HCT116 (cell line): ENCODE measurements around the gene RBCK1.

Experiments
- CTCF ChIP-seq, 3 experiments: fragments of 200-600 bp in 1 of 3; sonication (generic) in 1 of 3; IDR thresholded peaks in 2 of 3; conservative IDR thresholded peaks in 1 of 3; 2 replicates each; pipeline ENCODE4 v1.5.1; 2012 to 2017; ENCODE audit warnings: low read depth in 2 of 3, low read length in 2 of 3, antibody characterized with exemption in 1 of 3, borderline replicate concordance in 1 of 3, control low read depth in 1 of 3, mild to moderate bottlenecking in 1 of 3, mixed read lengths in 1 of 3, mixed run types in 1 of 3, moderate library complexity in 1 of 3; ENCODE audit not compliant: insufficient read depth in 1 of 3
- EZH2 ChIP-seq: fragments of 200-600 bp; sonication (generic); IDR thresholded peaks from 2 replicates; pipeline ENCODE4 v1.6.1; 2017; ENCODE audit warnings: antibody characterized with exemption, mixed run types
- POLR2A ChIP-seq: IDR thresholded peaks from 2 replicates; pipeline ENCODE4 v1.7.0; 2011; ENCODE audit warnings: borderline replicate concordance; ENCODE audit not compliant: insufficient read depth, insufficient read length; ENCODE audit errors: extremely low read depth
- REST ChIP-seq: IDR thresholded peaks from 2 replicates; pipeline ENCODE4 v1.6.1; 2012; ENCODE audit warnings: low read depth
- SIN3A ChIP-seq: IDR thresholded peaks from 2 replicates; pipeline ENCODE4 v1.6.1; 2012; ENCODE audit warnings: low read depth
- SP1 ChIP-seq: IDR thresholded peaks from 2 replicates; pipeline ENCODE4 v1.6.1; 2012; ENCODE audit warnings: low read depth
- SRF ChIP-seq: IDR thresholded peaks from 2 replicates; pipeline ENCODE4 v1.6.1; 2012; ENCODE audit warnings: low read depth

DNA sequence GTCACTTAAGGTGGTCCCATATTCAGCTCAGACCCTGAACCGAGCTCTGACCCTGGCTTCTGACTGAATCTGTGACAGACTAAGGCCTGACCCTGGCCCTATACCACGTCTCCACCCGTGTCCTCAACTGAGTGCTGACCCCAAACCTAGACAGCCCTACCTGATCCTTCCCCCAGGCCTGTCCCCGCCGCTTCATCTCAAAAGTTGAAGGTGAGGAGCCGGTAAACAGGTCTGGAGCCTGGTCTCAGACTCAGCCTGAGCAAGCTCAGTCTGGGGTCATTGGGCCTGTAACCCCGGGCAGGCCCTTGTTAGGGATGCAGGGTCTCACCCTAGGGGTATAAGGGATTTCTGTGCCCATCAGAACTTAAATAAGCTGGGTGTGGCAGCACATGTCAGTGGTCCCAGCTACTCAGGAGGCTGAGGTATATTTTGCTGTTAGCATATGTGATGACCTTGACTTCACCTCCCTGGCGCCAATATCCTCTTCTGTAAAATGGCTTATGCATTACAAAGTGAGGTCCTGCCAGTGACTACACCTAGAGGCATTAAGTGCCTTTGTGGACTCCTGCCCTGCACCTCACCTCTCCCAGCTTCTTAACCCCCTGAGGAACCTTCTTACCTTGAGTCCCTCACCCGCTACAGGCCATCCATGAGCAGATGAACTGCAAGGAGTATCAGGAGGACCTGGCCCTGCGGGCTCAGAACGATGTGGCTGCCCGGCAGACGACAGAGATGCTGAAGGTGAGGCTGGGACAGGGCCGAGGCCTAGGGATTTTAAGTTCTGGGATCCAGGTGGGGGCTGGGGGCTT lies 20.0 kb downstream of the RBCK1 start:
- no peak for TF ChIP-seq CTCF (IDR thresholded peaks at IDR 0.05 in 2 of 3, conservative IDR thresholded peaks at IDR 0.05 in 1 of 3; ENCODE audit: borderline replicate concordance in 1 of 3, insufficient read depth in 1 of 3, low read depth in 2 of 3, low read length in 2 of 3)
- no peak for TF ChIP-seq POLR2A
- no peak for TF ChIP-seq SRF
- TF ChIP-seq SP1 = no peak
- no peak for TF ChIP-seq REST
- TF ChIP-seq SIN3A = no peak
- TF ChIP-seq EZH2 = no peak
